Measurements from ENCODE around the gene TBCB.

DNA sequence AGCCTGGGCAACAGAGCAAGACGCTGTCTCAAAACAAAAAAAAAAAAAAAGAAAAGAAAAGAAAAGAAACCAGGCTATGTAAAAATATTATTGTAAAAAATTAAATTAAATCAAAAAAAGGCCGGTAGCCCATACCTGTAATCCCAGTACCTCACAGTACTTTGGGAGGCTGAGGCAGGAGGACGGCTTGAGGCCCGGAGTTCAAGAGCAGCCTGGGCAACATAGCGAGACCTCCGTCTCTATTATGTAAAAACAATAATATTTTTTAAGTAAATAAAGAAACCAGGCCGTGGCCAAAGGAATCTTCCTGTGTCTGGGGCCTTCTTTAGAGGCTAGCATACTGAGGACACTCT lies 23.8 kb downstream of the TBCB start:
- TF ChIP-seq POLR2A (IDR thresholded peaks at IDR 0.05): no peak
- TF ChIP-seq, protein P1, sequence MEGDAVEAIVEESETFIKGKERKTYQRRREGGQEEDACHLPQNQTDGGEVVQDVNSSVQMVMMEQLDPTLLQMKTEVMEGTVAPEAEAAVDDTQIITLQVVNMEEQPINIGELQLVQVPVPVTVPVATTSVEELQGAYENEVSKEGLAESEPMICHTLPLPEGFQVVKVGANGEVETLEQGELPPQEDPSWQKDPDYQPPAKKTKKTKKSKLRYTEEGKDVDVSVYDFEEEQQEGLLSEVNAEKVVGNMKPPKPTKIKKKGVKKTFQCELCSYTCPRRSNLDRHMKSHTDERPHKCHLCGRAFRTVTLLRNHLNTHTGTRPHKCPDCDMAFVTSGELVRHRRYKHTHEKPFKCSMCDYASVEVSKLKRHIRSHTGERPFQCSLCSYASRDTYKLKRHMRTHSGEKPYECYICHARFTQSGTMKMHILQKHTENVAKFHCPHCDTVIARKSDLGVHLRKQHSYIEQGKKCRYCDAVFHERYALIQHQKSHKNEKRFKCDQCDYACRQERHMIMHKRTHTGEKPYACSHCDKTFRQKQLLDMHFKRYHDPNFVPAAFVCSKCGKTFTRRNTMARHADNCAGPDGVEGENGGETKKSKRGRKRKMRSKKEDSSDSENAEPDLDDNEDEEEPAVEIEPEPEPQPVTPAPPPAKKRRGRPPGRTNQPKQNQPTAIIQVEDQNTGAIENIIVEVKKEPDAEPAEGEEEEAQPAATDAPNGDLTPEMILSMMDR (IDR thresholded peaks at IDR 0.05): no peak

Data from body of pancreas (tissue), 4 donors.